GM23248 (cell line): ENCODE results near the gene SGCA. TPM values are rescaled to one million over a fixed set of nuclear protein-coding genes. Genes with fewer than 3 reads are reported as not detected.

ENCODE experiments used
- DNase-seq: peaks from one replicate; pipeline ENCODE4 v3.0.0-alpha.2; 2015
- H2AFZ ChIP-seq: fragments of 200-600 bp; sonication (generic); 2 replicates; pipeline ENCODE4 v1.6.1; 2016; ENCODE audit warnings: antibody characterized with exemption
- H3F3A ChIP-seq: fragments of 200-600 bp; sonication (generic); 2 replicates; pipeline ENCODE4 v1.6.1; 2016; ENCODE audit warnings: mild to moderate bottlenecking, antibody characterized with exemption, mixed run types; ENCODE audit not compliant: insufficient read depth
- H3K27ac ChIP-seq: fragments of 200-600 bp; sonication (generic); 2 replicates; pipeline ENCODE4 v1.5.1; 2016; ENCODE audit warnings: mild to moderate bottlenecking
- H3K27me3 ChIP-seq: fragments of 200-600 bp; sonication (generic); replicated peaks from 2 replicates; pipeline ENCODE4 v1.6.1; 2016; ENCODE audit warnings: mild to moderate bottlenecking; ENCODE audit not compliant: insufficient read depth
- H3K36me3 ChIP-seq: fragments of 200-600 bp; sonication (generic); 2 replicates; pipeline ENCODE4 v1.6.1; 2016; ENCODE audit warnings: low read depth, mild to moderate bottlenecking
- H3K4me1 ChIP-seq: fragments of 200-600 bp; sonication (generic); 2 replicates; pipeline ENCODE4 v1.6.1; 2016; ENCODE audit warnings: mild to moderate bottlenecking; ENCODE audit not compliant: insufficient read depth
- H3K4me2 ChIP-seq: fragments of 200-600 bp; sonication (generic); one replicate; pipeline ENCODE4 v1.6.1; 2016; ENCODE audit warnings: mild to moderate bottlenecking; ENCODE audit not compliant: unreplicated experiment
- H3K4me3 ChIP-seq: fragments of 200-600 bp; sonication (generic); 2 replicates; pipeline ENCODE4 v1.5.1; 2016; ENCODE audit warnings: mild to moderate bottlenecking
- H3K79me2 ChIP-seq: fragments of 200-600 bp; sonication (generic); 2 replicates; pipeline ENCODE4 v1.6.1; 2016; ENCODE audit warnings: mild to moderate bottlenecking; ENCODE audit not compliant: insufficient read depth
- H3K9ac ChIP-seq: fragments of 200-600 bp; sonication (generic); 2 replicates; pipeline ENCODE4 v1.6.1; 2016; ENCODE audit warnings: mild to moderate bottlenecking
- H3K9me2 ChIP-seq: fragments of 200-600 bp; sonication (generic); 2 replicates; pipeline ENCODE4 v1.6.1; 2016; ENCODE audit warnings: mixed run types, mild to moderate bottlenecking, moderate library complexity; ENCODE audit not compliant: insufficient read depth
- H3K9me3 ChIP-seq: fragments of 200-600 bp; sonication (generic); one replicate; pipeline ENCODE4 v1.6.1; 2017; ENCODE audit warnings: low read depth
- H4K20me1 ChIP-seq: fragments of 200-600 bp; sonication (generic); 2 replicates; pipeline ENCODE4 v1.6.0; 2016; ENCODE audit not compliant: insufficient read depth
- EZH2 ChIP-seq: fragments of 200-600 bp; sonication (generic); IDR thresholded peaks from 2 replicates; pipeline ENCODE4 v1.6.1; 2018; ENCODE audit warnings: antibody characterized with exemption, mild to moderate bottlenecking; ENCODE audit not compliant: insufficient read depth, poor library complexity, severe bottlenecking
- EZH2phosphoT487 ChIP-seq: fragments of 200-600 bp; sonication (generic); IDR thresholded peaks from 2 replicates; pipeline ENCODE4 v1.6.1; 2018; ENCODE audit warnings: antibody characterized with exemption, moderate library complexity, mild to moderate bottlenecking, low read depth; ENCODE audit not compliant: insufficient read depth
- WGBS, 2 experiments: methylation state at CpG; one replicate each; pipeline ENCODE4 v1.1.6; 2015 to 2017; ENCODE audit warnings: low lambda C conversion rate in 2 of 2, low coverage in 1 of 2; ENCODE audit errors: missing lambda C conversion rate in 2 of 2; 5-methylcytosine and 5-hydroxymethylcytosine counted together
- in situ Hi-C: fragments of 300-500 bp; cut with MboI; formaldehyde crosslinking; loops from 2 replicates; pipeline ENCODE4 v1.15.0; 2020
- polyA plus RNA-seq: library from polyadenylated mRNA; unstranded; fragments of >200 nt; fragmentation: Nextera tagmentation; extraction: Ambion mirVana; gene quantifications from 2 replicates; pipeline ENCODE4 v1.2.1, GENCODE V29; 2016
- total RNA-seq: library from RNA; depleted of rRNA; stranded (reverse); fragments of >200 nt; shearing (Covaris generic); gene quantifications from 2 replicates; pipeline ENCODE4 v1.2.3, GENCODE V29; 2014

SGCA gene
- total and polyA plus RNA-seq, 2 experiments from 2014 or later = 1.8 TPM; not detected in 1

GRCh38 chr17:50169121-50169764 is 3.4 kb downstream of the SGCA start:
- no peaks in the 10 kb centered on the region for H3K27me3 ChIP-seq
- H3K79me2 ChIP-seq = no peaks in the 10 kb centered on the region
- peaks cover 15% of the 10 kb centered on the region for H3K4me1 ChIP-seq
- H2AFZ ChIP-seq = no peak overlapping the region
- no peaks in the 10 kb centered on the region for H3K9me2 ChIP-seq
- H3K9ac ChIP-seq = no peak overlapping the region; the same call in 1 of the 2 replicates
- in situ Hi-C loops = no loop called here
- TF ChIP-seq EZH2phosphoT487 = no peak
- TF ChIP-seq EZH2 = no peak
- H3K4me2 ChIP-seq = no peak overlapping the region
- peaks cover 15% of the 10 kb centered on the region for H3F3A ChIP-seq
- H3K9me3 ChIP-seq = no peaks in the 10 kb centered on the region
- H3K27ac ChIP-seq = 0 out of 2 replicates have a peak overlapping the region, but pooled peaks have one; percentile 6
- peak; percentile 68 for DNase-seq
- 37 to 38% methylated on average over 14 of the region's 14 CpGs for WGBS, 2 experiments
- H4K20me1 ChIP-seq = no peaks in the 10 kb centered on the region
- H3K4me3 ChIP-seq = no peak overlapping the region
- H3K36me3 ChIP-seq = no peaks in the 10 kb centered on the region

GRCh38 chr17:50169881-50170459 is 4.2 kb downstream of the SGCA start:
- Histone ChIP-seq H3K4me1 (peaks cover 15% of the 10 kb centered on the region), H3K9me3 (no peaks in the 10 kb centered on the region), H3K36me3 (no peaks in the 10 kb centered on the region), H3K9me2 (no peaks in the 10 kb centered on the region), H3K9ac (no peak overlapping the region; the same call in 1 of the 2 replicates), H3K79me2 (no peaks in the 10 kb centered on the region), H2AFZ (no peak overlapping the region), H3F3A (peaks cover 22% of the 10 kb centered on the region), H3K27ac (0 out of 2 replicates have a peak overlapping the region, but pooled peaks have one; percentile 6), H4K20me1 (no peaks in the 10 kb centered on the region), H3K4me2 (no peak overlapping the region), H3K4me3 (no peak overlapping the region), H3K27me3 (no peaks in the 10 kb centered on the region)
- no peak for DNase-seq
- TF ChIP-seq EZH2phosphoT487 (no peak), EZH2 (no peak)
- in situ Hi-C loops = loop anchor here (5.0 kb wide), 1 partner anchor 102 kb away; the partner anchor contains the start of gene TMEM92
- WGBS, 2 experiments = 86 to 89% methylated on average over 9 of the region's 9 CpGs

- no peak overlapping the region for H3K27ac ChIP-seq
- WGBS, 2 experiments = 87 to 95% methylated on average over 10 of the region's 10 CpGs
- H3K4me1 ChIP-seq = peaks cover 17% of the 10 kb centered on the region
- in situ Hi-C loops = loop anchor here (5.0 kb wide), 1 partner anchor 101 kb away; the partner anchor contains the start of gene TMEM92
- H3K9me3 ChIP-seq = no peaks in the 10 kb centered on the region
- H3K4me2 ChIP-seq = no peak overlapping the region
- no peaks in the 10 kb centered on the region for H3K36me3 ChIP-seq
- peaks cover 29% of the 10 kb centered on the region for H3F3A ChIP-seq
- no peak overlapping the region for H3K9ac ChIP-seq
- H3K27me3 ChIP-seq = no peaks in the 10 kb centered on the region
- H3K9me2 ChIP-seq = no peaks in the 10 kb centered on the region
- DNase-seq = no peak
- H3K79me2 ChIP-seq = no peaks in the 10 kb centered on the region
- no peaks in the 10 kb centered on the region for H4K20me1 ChIP-seq
- no peak overlapping the region for H2AFZ ChIP-seq
- TF ChIP-seq EZH2 (no peak), EZH2phosphoT487 (no peak)
- no peak overlapping the region for H3K4me3 ChIP-seq
Measured at GRCh38 chr17:50170662-50171370, 5.0 kb downstream of the SGCA start.

- H3K27me3 ChIP-seq = no peaks in the 10 kb centered on the region
- DNase-seq = no peak
- no peaks in the 10 kb centered on the region for H3K79me2 ChIP-seq
- H3K27ac ChIP-seq = no peak overlapping the region
- no peaks in the 10 kb centered on the region for H3K9me2 ChIP-seq
- in situ Hi-C loops = loop anchor here (5.0 kb wide), 1 partner anchor 101 kb away; the partner anchor contains the start of gene TMEM92
- no peak overlapping the region for H2AFZ ChIP-seq
- TF ChIP-seq EZH2 = no peak
- no peak for TF ChIP-seq EZH2phosphoT487
- H3K4me3 ChIP-seq = no peak overlapping the region
- 91% methylated on average over 17 of the region's 17 CpGs for WGBS, 2 experiments
- no peak overlapping the region for H3K4me2 ChIP-seq
- no peaks in the 10 kb centered on the region for H3K9me3 ChIP-seq
- no peaks in the 10 kb centered on the region for H3K36me3 ChIP-seq
- H3F3A ChIP-seq = peaks cover 29% of the 10 kb centered on the region
- no peaks in the 10 kb centered on the region for H4K20me1 ChIP-seq
- no peak overlapping the region for H3K9ac ChIP-seq
- H3K4me1 ChIP-seq = peaks cover 22% of the 10 kb centered on the region
Measured at GRCh38 chr17:50171371-50172071, 5.7 kb downstream of the SGCA start.
